ENCODE measurements around the gene ZNF362. TPM values are rescaled to one million over a fixed set of nuclear protein-coding genes. Genes with fewer than 3 reads are reported as not detected.
A peak's percentile ranks its signal among the peaks of the same experiment; 100 is the strongest.

Gene ZNF362
- total and polyA plus RNA-seq, 2 of the 13 experiments (the other 11 are each of a cell fraction or from before 2014, with no cell fraction given): 8.3 to 14.2 TPM

DNA sequence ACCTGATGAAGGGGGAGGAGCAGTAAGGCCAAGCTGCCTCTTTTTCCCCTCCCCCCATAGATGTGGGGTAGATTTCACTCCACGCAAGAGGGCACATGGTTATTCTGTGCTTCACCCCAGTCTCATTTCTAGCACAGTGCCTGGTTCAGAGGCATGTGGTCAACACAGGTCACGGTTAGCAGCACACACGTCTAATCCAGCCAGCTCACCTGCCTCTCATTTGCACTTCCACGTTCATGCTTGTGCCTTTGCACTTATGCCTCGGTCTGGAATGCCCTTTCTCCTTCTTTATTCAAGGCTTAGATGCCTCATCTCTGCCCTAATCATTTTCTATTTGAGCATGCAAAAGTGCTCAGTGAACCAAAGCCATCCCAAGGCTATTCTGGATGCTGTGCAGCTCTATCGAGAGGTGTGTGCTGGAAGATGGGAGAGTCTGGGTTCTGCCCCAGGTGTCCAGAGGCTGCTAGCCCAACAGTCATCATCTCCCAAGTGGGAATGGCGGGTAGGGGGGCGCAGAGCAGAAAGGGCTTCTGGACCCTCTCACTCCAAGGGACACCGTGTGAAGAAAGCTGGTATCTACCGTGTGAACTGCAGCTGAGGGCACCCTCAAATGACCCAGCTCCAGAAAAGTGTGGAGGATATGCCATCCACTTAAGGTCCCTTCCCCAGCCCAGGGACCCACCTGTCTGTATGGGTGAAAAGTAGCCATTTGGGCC is 66.7 kb downstream of the ZNF362 start (continued):
- TF ChIP-seq ZNF629 (CRISPR knock-in tag; conservative IDR thresholded peaks at IDR 0.05) (no peak), TEAD3 (CRISPR knock-in tag; optimal IDR thresholded peaks at IDR 0.05; ENCODE audit: borderline replicate concordance) (peak; percentile 18), ZNF121 (CRISPR knock-in tag; IDR thresholded peaks at IDR 0.05) (peak; percentile 4; the same call in 1 of the 2 replicates), POLR2AphosphoS5 (IDR thresholded peaks at IDR 0.05; ENCODE audit: low read depth, low read length) (peak; percentile 20), ONECUT2 (CRISPR knock-in tag; IDR thresholded peaks at IDR 0.05) (no peak)
- TF ChIP-seq, protein P1, sequence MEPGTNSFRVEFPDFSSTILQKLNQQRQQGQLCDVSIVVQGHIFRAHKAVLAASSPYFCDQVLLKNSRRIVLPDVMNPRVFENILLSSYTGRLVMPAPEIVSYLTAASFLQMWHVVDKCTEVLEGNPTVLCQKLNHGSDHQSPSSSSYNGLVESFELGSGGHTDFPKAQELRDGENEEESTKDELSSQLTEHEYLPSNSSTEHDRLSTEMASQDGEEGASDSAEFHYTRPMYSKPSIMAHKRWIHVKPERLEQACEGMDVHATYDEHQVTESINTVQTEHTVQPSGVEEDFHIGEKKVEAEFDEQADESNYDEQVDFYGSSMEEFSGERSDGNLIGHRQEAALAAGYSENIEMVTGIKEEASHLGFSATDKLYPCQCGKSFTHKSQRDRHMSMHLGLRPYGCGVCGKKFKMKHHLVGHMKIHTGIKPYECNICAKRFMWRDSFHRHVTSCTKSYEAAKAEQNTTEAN (CRISPR knock-in tag; conservative IDR thresholded peaks at IDR 0.05): no peak
- TF ChIP-seq, protein P2, sequence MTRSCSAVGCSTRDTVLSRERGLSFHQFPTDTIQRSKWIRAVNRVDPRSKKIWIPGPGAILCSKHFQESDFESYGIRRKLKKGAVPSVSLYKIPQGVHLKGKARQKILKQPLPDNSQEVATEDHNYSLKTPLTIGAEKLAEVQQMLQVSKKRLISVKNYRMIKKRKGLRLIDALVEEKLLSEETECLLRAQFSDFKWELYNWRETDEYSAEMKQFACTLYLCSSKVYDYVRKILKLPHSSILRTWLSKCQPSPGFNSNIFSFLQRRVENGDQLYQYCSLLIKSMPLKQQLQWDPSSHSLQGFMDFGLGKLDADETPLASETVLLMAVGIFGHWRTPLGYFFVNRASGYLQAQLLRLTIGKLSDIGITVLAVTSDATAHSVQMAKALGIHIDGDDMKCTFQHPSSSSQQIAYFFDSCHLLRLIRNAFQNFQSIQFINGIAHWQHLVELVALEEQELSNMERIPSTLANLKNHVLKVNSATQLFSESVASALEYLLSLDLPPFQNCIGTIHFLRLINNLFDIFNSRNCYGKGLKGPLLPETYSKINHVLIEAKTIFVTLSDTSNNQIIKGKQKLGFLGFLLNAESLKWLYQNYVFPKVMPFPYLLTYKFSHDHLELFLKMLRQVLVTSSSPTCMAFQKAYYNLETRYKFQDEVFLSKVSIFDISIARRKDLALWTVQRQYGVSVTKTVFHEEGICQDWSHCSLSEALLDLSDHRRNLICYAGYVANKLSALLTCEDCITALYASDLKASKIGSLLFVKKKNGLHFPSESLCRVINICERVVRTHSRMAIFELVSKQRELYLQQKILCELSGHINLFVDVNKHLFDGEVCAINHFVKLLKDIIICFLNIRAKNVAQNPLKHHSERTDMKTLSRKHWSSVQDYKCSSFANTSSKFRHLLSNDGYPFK (CRISPR knock-in tag; IDR thresholded peaks at IDR 0.05; ENCODE audit: borderline replicate concordance): no peak

Data from HepG2 (cell line).